ENCODE data around the gene ADIRF.

DNA sequence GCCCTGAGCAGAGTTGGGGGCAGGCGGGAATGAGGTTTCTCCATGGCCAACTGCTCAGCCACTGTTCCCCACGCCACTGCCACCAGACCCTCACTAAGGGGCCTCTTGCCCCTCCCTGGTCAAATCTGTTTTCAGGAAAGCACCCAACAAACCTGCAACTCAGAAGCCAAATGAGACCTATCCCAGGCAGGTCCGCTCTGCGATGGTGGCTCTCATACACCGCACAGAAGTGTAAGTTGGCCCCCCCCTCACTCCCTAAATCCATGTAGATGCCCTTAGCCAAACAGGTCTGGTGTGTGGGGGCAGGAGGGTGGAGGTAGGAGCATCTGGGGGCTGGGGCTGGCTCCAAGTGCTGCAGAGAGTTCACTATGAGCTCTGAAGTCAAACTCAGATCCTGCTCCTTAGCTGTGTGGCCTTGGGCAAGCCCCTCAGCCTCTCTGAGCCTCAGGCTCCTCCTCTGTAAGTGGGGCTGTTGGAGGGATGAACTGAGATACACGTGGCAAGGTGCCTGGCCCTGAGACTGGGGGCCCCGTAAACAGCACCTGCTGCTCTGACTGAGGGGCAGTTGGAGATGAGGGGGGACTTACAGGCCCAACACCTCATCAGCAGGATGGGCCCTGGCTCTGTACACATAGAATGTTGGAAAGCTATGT, 12.0 kb upstream of the ADIRF start:
- TF ChIP-seq, protein P1, sequence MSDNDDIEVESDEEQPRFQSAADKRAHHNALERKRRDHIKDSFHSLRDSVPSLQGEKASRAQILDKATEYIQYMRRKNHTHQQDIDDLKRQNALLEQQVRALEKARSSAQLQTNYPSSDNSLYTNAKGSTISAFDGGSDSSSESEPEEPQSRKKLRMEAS (IDR thresholded peaks at IDR 0.05) = no peak
- TF ChIP-seq YY1 (IDR thresholded peaks at IDR 0.05; ENCODE audit: low read depth) = no peak

Measured in Ishikawa (cell line).